HL-60 (cell line): ENCODE results near the gene HOXA7.

Experiments
- GABPA ChIP-seq: IDR thresholded peaks from 2 replicates; pipeline ENCODE4 v1.6.1; 2012; ENCODE audit warnings: low read depth
- POLR2AphosphoS5 ChIP-seq: IDR thresholded peaks from 2 replicates; pipeline ENCODE4 v1.6.1; 2012; ENCODE audit warnings: low read depth
- TF ChIP-seq, protein P1 (sequence below): IDR thresholded peaks from one replicate; pipeline ENCODE4 v1.5.1; 2011; ENCODE audit warnings: low read length, control low read depth, inconsistent platforms; ENCODE audit not compliant: insufficient read depth

DNA sequence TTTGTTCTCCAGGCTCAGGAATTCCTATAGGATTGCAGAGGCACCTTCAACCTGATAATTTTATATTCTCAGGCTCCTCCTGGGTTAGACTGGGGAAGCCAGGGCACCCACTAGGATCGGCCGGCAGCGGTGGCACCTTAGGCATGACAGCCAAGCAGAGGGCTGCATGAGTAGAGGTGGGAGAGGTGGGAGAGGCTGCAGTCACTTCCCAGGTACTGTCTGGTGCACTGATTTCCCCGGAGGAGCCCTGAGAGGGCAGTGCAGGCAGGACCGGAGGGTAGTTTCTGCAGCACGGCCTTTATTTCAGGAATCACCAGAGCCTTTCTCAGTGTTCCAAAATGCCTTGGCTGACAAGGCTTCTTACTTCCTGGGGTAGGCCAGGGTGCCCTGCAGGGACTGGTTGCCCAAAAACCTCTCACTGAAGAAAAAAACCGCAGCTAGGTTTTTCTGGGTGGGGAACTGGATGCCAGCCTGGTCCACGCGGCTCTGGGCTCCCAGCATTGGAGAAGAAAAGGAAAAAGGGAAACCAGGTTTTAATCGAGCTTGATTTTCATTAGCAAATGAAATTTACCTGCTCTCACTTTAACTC is 47.0 kb upstream of the HOXA7 start:
- TF ChIP-seq, protein P1, sequence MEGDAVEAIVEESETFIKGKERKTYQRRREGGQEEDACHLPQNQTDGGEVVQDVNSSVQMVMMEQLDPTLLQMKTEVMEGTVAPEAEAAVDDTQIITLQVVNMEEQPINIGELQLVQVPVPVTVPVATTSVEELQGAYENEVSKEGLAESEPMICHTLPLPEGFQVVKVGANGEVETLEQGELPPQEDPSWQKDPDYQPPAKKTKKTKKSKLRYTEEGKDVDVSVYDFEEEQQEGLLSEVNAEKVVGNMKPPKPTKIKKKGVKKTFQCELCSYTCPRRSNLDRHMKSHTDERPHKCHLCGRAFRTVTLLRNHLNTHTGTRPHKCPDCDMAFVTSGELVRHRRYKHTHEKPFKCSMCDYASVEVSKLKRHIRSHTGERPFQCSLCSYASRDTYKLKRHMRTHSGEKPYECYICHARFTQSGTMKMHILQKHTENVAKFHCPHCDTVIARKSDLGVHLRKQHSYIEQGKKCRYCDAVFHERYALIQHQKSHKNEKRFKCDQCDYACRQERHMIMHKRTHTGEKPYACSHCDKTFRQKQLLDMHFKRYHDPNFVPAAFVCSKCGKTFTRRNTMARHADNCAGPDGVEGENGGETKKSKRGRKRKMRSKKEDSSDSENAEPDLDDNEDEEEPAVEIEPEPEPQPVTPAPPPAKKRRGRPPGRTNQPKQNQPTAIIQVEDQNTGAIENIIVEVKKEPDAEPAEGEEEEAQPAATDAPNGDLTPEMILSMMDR = no peak
- TF ChIP-seq GABPA (no peak), POLR2AphosphoS5 (no peak)
